Activated naive CD8-positive, alpha-beta T cell treated with anti-CD3 and anti-CD28 coated beads, Interleukin-2, amount 50 U/mL, for 16 hours (primary cell): ENCODE data around the gene GLRB.
"Not testable (repeated sequence)": the region's sequence is repeated elsewhere in the genome, so short reads cannot be mapped to it uniquely, and the experiment has no call there.

Experiments used
- DNase-seq: peaks from one replicate; pipeline ENCODE4 v3.0.0-alpha.2; 2020; ENCODE audit warnings: low read depth, low spot score

The GLRB gene

GRCh38 chr4:157127571-157127970 lies 51.6 kb downstream of the GLRB start:
- DNase-seq, result no peak

- no peak for DNase-seq
These were observed 52.4 kb downstream of the GLRB start for GRCh38 chr4:157128395-157128794.

DNA sequence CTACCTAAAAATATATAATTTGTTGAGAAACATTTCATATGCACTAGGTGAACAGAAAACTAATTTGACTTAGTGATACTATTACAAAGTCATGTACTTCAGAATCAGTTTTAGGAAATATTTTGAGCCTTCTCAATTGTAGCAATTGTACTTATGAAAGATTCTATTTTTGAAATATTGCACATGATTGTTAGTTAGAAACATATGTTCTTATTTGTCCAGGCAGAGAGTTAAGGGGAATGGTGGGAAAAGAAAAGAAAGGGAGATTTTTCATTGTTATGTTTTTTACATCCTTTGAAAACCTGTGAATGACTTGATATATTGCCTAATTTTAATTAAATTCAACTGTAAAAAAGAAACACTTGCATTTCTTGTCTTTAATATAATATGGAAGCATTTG lies 66.0 kb downstream of the GLRB start:
- no peak for DNase-seq

DNA sequence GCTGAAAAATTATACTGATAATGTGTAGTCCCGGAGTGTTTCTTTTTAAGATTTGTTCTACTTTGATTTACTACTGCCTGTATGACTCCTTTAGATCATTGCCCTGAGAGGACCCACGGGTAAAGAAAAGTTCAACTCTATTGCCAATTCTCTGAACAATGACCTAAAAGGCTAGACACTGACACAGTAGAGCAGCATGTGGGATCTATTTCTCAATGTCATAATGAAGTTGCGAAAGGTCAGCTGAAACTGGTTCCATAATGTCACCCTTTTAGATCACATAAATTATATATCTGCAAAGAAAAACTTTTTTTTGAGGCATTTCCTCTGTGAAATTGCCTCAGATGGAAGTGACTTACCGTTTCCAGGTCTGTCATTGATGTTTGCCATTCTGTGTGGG lies 67.4 kb downstream of the GLRB start:
- no peak for DNase-seq

- no peak for DNase-seq
These were observed 75.8 kb downstream of the GLRB start for GRCh38 chr4:157151711-157152110.

DNA sequence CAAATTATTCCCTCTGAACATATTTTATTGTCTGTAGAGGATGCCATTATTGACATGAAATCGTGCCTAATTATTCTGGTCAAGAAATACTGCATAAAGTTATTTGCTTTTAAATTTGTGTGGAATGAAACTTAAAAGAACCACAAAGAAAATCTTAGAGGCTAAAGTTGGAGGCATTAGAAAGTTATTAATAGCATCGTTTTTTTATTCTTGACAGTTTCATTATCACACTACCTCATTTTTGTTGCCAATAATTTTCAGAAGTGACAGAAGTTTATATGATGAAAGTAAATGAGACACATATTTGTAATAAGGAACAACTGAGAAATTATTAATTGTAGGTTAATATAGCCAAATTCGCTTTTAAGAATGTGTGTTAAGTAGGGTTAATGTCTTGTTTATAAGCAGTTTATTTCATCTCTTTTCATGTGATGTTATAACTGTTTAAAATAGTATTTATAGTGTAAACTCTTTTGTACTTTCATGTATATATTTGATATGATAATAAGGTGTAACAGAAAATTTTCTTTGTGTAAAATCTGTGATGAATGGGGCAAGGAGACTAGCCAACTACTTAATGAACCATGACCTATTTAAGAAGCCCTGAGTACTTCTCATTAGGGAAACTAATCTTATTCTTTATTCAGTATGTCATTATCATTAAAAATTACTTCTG lies 90.1 kb downstream of the GLRB start:
- no peak for DNase-seq

DNA sequence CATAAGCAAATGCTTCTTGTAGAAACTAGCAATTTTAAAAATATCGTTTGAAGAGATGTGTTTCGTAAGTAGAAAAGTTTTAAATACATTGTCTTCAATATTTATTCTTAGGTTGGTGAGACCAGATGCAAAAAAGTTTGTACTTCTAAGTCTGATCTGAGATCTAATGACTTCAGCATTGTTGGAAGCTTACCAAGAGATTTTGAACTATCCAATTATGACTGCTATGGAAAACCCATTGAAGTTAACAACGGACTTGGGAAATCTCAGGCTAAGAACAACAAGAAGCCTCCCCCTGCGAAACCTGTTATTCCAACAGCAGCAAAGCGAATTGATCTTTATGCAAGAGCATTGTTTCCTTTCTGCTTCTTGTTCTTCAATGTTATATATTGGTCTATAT lies 94.4 kb downstream of the GLRB start:
- no peak for DNase-seq

GRCh38 chr4:157172011-157172410 lies 96.1 kb downstream of the GLRB start:
- no peak for DNase-seq

DNA sequence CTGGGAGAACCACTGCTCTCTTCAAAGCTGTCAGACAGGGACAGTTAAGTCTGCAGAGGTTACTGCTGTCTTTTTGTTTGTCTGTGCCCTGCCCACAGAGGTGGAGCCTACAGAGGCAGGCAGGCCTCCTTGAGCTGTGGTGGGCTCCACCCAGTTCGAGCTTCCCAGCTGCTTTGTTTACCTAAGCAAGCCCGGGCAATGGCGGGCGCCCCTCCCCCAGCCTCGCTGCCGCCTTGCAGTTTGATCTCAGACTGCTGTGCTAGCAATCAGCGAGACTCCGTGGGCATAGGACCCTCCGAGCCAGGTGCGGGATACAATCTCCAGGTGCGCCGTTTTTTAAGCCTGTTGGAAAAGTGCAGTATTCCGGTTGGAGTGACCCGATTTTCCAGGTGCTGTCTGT lies 104.3 kb downstream of the GLRB start:
- DNase-seq, result not testable (repeated sequence)

GRCh38 chr4:157184300-157184699 lies 108.3 kb downstream of the GLRB start:
- no peak for DNase-seq

GRCh38 chr4:157185363-157185762 lies 109.4 kb downstream of the GLRB start:
- DNase-seq, result no peak

DNA sequence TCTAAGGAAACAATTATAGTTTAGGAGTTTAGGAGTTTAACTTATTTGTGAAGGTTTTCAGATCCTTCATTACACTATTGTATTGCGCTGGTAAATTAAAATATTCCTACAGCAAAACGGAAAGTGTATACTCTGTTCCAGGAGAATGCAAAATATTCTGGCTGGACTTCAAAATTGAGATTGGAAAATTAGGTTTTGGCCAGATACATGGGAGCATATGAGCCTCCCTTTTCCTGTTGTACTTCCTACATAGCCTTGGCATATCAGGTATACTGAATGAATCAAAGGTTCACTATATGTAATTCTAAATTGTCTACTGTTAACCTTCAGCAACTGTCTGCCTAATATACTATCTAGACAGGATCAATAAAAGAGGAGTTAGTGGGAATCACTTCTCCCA lies 119.4 kb downstream of the GLRB start:
- DNase-seq, result no peak

- DNase-seq, result no peak
These were observed 120.1 kb downstream of the GLRB start for GRCh38 chr4:157196046-157196445.

DNA sequence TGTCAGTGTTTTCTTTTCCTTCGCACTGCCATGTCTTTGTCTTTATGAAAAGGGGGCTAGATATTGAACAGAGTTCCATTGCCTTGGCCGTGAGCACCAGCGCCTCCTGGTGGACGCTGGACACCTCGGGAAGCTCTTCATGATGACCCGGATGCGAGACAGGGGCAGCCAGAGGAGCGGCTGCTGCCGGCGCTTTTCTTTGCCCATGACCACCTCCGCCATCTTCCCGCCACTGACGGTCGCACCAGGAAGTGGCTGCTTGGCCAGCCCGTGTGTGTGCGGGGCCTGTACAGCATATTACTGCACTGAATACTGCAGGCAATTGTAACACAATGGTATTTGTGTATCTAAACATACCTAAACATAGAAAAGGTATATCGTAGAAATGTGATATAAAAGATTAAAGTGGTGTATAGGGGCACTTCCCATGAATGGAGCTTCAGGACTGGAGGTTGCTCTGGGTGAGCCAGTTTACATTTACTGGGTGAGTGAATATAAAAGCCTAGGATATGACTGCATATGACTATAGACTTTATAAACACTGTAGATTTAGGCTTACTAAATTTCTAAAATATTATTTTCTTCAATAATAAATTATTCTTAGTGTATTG lies 128.8 kb downstream of the GLRB start:
- no peak for DNase-seq

- DNase-seq, result no peak
These were observed 141.8 kb downstream of the GLRB start for GRCh38 chr4:157217708-157218107.

DNA sequence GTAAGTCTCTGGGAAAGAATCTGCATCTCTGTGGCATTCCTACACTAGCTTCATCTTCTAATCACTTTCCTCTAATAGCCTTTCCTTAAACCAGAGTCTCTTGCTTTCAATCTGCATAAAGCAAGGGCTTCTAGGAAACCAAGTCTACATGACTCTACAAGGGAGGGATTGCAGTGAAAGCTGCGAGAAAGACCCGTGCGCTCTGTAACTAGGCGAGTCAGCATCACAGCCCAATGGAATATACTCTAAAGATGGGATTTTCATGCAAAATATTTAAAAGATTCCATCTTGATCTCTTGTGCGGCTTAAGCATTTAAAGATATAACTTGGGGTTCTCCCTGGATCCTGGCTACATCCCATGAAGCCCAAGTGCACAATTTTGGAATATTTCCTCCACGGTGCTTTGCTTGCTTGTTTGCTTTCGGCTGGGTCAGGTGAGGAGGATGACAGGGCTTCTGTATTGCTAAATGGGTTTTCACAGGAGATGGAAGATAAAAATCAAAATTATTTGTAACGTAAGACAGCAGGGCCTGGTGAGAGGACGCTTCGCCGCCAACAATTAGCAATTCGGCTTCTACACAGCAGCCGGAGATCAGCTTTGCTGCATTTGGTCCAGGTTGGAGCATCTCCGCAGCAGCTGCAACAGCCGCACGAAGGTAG lies 143.9 kb downstream of the GLRB start:
- DNase-seq, result no peak

GRCh38 chr4:157220371-157220881 lies 144.5 kb downstream of the GLRB start, which contains the start of gene GRIA2:
GRIA2 (plus strand) TSS chr4:157220728; CDS start chr4:157221043, 315 bp downstream.
- DNase-seq, result no peak

DNA sequence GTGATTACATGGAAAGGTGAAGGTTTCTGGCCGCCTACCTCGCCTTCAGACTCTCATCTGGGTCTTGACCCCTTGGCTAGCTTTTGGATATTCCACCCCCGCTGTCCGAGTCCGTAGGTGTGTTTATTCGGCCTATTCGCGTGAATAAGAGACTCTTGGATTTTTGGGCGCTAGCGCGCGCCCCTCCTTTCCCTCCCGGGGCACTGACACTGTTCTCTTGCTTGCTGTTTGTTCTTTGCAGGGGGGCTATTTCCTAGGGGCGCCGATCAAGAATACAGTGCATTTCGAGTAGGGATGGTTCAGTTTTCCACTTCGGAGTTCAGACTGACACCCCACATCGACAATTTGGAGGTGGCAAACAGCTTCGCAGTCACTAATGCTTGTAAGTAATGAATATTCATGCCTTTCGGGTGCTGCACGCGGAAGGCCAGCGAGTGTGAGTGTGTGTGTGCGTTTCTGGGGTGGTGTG lies 145.5 kb downstream of the GLRB start:
- no peak for DNase-seq
